Right ventricle myocardium inferior (tissue), 1 donor: Measurements from ENCODE around the gene ZNF274. TPM values are rescaled to one million over a fixed set of nuclear protein-coding genes. Genes with fewer than 3 reads are reported as not detected.
"Not testable (repeated sequence)": the region's sequence is repeated elsewhere in the genome, so short reads cannot be mapped to it uniquely, and the experiment has no call there.

ENCODE experiments used
- ATAC-seq: fragments of 200-7000 bp; cut with Tn5 transposase; one replicate; pipeline ENCODE4 v1.9.1; 2020; ENCODE audit warnings: mild to moderate bottlenecking, moderate library complexity
- DNase-seq: peaks from one replicate; pipeline ENCODE4 v3.0.0; 2021; ENCODE audit errors: missing footprints
- intact Hi-C: fragments of 100-400 bp; cut with DNase I; formaldehyde crosslinking; loops from one replicate; pipeline ENCODE4 v1.11.0; 2022
- long read RNA-seq: library from polyadenylated mRNA; unstranded; transcript quantifications from one replicate; pipeline ENCODE4 v2.0.0, GENCODE V29; 2021
- total RNA-seq: library from RNA; stranded (reverse); fragmentation: NEBNext Ultra II Directional; extraction: Animal tissue kit (Norgen Biotek cat#: 25700); gene quantifications from one replicate; pipeline ENCODE4 v1.2.1, GENCODE V29; 2021
- donor health status: DM: no; HTN: yes; CAD: no; lungs with severe emphysema.

ZNF274 gene
- 17.8 TPM for total RNA-seq
- long read RNA-seq, transcript ZNF274-212 (8 exons, 2,538 nt), result major isoform, 15 of 19 reads
- long read RNA-seq, partial matches to known transcripts, result 3 of 19 reads
- long read RNA-seq, other reads (novel, unspliced or antisense), result 1 of 19 reads

DNA sequence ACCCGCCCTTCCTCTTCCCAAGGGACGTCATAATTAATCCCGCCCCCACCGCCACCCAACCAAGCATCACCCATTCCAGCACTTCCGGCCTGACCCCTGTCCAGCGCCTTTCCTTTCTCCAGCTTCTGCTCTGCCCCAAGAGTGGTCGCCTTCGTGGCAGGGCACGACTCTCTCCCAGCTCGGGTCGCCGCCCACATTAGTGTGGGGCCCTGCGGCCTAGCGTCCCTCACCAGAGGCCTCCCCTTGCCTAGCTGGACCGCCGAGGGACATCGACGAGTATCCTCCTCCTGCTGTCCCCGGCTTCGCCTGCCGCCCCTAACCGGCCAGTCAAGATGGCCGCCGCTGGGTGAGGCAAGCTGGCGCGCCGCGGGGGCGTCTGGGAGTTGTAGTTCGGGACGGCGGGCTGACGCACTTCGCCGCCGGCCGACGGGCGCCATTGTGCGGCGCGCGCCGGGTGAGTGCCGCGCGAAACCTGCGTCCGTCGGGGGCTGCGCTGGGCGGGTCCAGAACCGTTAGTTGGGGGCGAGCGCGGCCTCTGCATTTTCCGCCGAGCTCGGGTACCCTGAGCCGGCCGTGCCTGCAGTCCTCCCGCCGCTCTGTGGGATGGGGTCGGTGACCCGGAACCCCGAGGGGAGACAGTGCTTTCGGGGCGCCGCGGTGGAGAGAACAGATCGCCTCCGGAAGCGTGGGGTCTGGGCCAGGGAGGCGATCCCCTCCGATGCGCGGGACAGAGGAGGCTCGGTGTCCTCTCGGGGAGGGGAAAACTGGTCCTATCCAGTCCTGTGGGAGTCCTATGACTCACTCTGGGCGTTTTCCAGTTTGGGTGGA lies at the start of gene ZNF274:
Gene ZNF274 (plus strand): TSS at position 73 of the 828 bp plus-strand sequence. CDS start 905 bp downstream, outside the sequence.
- ATAC-seq, result peak; percentile 97
- peak; percentile 98 for DNase-seq
- intact Hi-C loops, result loop anchor here (1.0 kb wide), 1 partner anchor 95 kb away; the partner anchor contains the start of gene ZNF8

- intact Hi-C loops, result no loop called here
- ATAC-seq (no peak), DNase-seq (no peak)
Measured at GRCh38 chr19:58134244-58134643, 48.6 kb upstream of the ZNF274 start.

DNA sequence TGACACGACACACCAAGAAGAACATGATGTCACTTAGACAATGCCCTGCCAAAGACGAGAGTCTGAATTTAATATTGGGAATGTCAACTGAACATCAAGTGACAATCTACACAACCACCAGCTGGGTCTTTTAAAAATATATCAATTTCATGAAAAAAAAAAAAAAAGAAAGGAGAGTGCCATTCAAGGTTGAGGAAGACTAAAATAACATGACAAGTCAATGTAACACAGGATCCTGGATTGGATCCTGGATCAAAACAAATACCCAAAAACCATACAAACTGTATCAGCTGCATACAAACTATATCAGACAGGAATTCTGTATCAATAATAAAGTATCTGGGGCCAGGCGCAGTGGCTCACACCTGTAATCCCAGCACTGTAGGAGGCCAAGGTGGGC lies 37.0 kb upstream of the ZNF274 start:
- ATAC-seq (no peak), DNase-seq (no peak)
- intact Hi-C loops, result no loop called here

- ATAC-seq, intact Hi-C loops, DNase-seq: not testable (repeated sequence)
Measured at GRCh38 chr19:58147475-58147874, 35.4 kb upstream of the ZNF274 start.

- ATAC-seq, result peak; percentile 62
- intact Hi-C loops, result loop anchor here (5.0 to 10.0 kb wide), 2 partner anchors 403 to 1046 kb away; partner anchors contain the start of gene ZNF776
- DNase-seq, result peak; percentile 92
Measured at GRCh38 chr19:58150328-58150921, 32.4 kb upstream of the ZNF274 start, which contains the start of gene ZNF329. Gene ZNF329, minus strand, starts transcription at chr19:58150789. Its CDS starts 21,286 bp downstream, at chr19:58129503.

- no peak for DNase-seq
- ATAC-seq, result no peak
- intact Hi-C loops, result loop anchor here (2.0 to 10.0 kb wide), 3 partner anchors 57 to 1049 kb away; partner anchors contain the start of gene ZNF776
Measured at GRCh38 chr19:58153386-58153785, 29.5 kb upstream of the ZNF274 start.

GRCh38 chr19:58154287-58154678 lies 28.6 kb upstream of the ZNF274 start:
- ATAC-seq (peak; percentile 36), DNase-seq (no peak)
- intact Hi-C loops, result loop anchor here (5.0 to 10.0 kb wide), 2 partner anchors 407 to 1049 kb away; partner anchors contain the start of gene ZNF776

GRCh38 chr19:58154679-58155648 lies 27.9 kb upstream of the ZNF274 start:
- intact Hi-C loops, result loop anchor here (1.0 to 10.0 kb wide), 4 partner anchors 133 to 1050 kb away; partner anchors contain the start of genes ZNF606 and ZNF776
- DNase-seq, result peak; percentile 97
- ATAC-seq, result peak; percentile 99

GRCh38 chr19:58157045-58157728 lies 25.7 kb upstream of the ZNF274 start:
- ATAC-seq (no peak), DNase-seq (no peak)
- intact Hi-C loops, result loop anchor here (10.0 kb wide), 1 partner anchor 1052 kb away; no protein-coding TSS in a partner anchor

DNA sequence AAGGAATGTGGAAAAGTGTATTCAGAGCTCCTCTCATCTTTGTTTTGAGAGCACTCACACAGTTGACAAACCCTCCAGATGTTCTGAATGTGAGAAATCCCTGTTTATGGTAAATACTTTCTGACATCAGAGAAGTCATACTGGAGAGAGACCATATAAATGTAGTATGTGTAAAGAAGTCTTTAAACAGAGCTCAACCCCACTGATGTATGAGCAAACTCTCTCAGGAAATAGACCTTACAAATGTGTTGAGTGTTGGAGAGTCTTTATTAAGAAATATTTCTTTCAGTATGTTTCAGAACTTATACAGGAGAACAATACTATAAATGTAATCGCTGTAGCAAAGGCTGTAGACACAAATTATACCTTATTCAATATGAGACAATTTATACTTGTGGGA lies 16.6 kb upstream of the ZNF274 start:
- ATAC-seq, result no peak
- intact Hi-C loops, result no loop called here
- no peak for DNase-seq

DNA sequence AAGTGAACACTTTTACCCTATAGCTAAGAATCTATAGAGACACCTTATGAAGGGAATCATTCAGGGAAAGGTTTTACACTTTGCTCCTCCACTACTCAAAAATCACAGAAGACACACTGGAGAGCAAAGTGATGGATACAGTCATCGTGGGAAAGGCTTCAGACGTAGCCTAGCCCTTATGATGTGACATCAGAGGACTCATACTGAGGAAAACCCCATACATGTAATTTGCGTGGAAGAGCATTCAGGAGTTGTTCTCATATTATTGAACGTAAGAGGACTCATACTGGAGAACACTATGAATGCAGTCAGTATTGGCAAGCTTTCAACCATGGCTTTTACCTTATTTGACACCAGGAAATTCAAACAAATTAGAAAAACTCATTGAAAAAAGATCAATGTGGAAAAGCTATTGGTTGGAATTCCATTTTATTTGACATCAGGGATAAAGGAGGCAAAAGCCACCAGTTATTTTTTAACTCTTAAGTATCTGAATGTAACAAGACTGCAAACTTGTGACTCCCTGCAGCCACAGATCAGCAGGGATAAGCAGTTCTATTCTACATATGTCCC lies 16.1 kb upstream of the ZNF274 start:
- DNase-seq (no peak), ATAC-seq (no peak)
- intact Hi-C loops, result no loop called here

DNA sequence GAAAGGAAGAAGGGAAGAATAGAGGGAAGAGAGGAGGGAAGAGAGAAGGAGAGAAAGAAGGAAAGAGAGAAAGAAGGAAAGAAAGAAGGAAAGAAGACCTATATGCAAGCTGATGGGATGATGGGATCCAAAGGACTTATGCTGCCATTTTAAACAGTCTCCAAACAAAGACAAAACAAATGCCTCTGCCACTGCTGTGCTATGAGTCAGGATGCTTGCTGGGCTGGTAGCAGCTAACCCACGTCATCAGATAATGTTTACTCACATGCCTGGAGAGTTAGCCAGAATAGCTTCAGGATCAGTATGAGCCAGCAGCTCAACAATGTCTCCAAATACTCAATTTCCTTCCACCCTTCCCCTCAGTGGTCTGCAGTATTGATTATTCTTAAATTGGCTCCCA lies 12.0 kb upstream of the ZNF274 start:
- ATAC-seq, result no peak
- no peak for DNase-seq
- intact Hi-C loops, result no loop called here

GRCh38 chr19:58181902-58182576 lies 822 bp upstream of the ZNF274 start:
- ATAC-seq (no peak), DNase-seq (no peak)
- intact Hi-C loops, result no loop called here

- intact Hi-C loops, result no loop called here
- ATAC-seq (no peak), DNase-seq (no peak)
Measured at GRCh38 chr19:58182577-58182988, 278 bp upstream of the ZNF274 start.

GRCh38 chr19:58183817-58184215 lies 955 bp downstream of the ZNF274 start:
- no peak for DNase-seq
- no peak for ATAC-seq

GRCh38 chr19:58196901-58197616 lies 14.2 kb downstream of the ZNF274 start:
- DNase-seq (no peak), ATAC-seq (no peak)
- intact Hi-C loops, result loop anchor here (10.0 kb wide), 1 partner anchor 58 kb away; no protein-coding TSS in a partner anchor

More at GRCh38 chr19:58183817-58184215, 955 bp downstream of the ZNF274 start:
- intact Hi-C loops, result loop anchor here (1.0 kb wide), 1 partner anchor 94 kb away; the partner anchor contains the start of gene ZNF8
